PC-3 (cell line): ENCODE data around the gene KCNN2. TPM values are rescaled to one million over a fixed set of nuclear protein-coding genes. Genes with fewer than 3 reads are reported as not detected.

ENCODE experiments used
- ATAC-seq: fragments of 200-7000 bp; cut with Tn5 transposase; 2 replicates; pipeline ENCODE4 v1.9.1; 2020; ENCODE audit warnings: mild to moderate bottlenecking, moderate library complexity
- BruUV-seq: library from RNA; stranded (reverse); fragments of 400-500 nt; replicated peaks from 2 replicates; lab custom pipeline; 2021; lab: Mats Ljungman, UMichigan
- CTCF ChIA-PET: fragments of 300-600 bp; sonication (Branson Sonifier 250); formaldehyde crosslinking; loops from one replicate; lab custom pipeline; 2022; ENCODE audit warnings: antibody characterized with exemption; lab: Charles Lee
- POLR2A ChIA-PET: fragments of 300-600 bp; sonication (Branson Sonifier 250); formaldehyde crosslinking; loops from one replicate; lab custom pipeline; 2022; ENCODE audit warnings: antibody characterized with exemption; ENCODE audit not compliant: unreplicated experiment; lab: Charles Lee
- DNase-seq: peaks from one replicate; pipeline ENCODE4 v3.0.0-alpha.2; 2015
- H2AFZ ChIP-seq: fragments of 300-600 bp; sonication (generic); 2 replicates; pipeline ENCODE4 v1.6.0; 2016; ENCODE audit warnings: antibody characterized with exemption, low read length
- H3F3A ChIP-seq: fragments of 300-600 bp; sonication (generic); one replicate; pipeline ENCODE4 v1.6.0; 2017; ENCODE audit warnings: antibody characterized with exemption, low read length, control low read depth, mild to moderate bottlenecking; ENCODE audit not compliant: unreplicated experiment
- H3K27ac ChIP-seq: fragments of 300-600 bp; sonication (generic); 2 replicates; pipeline ENCODE4 v1.5.1; 2016; ENCODE audit warnings: mild to moderate bottlenecking, low read length
- H3K27me3 ChIP-seq: fragments of 300-600 bp; sonication (generic); 2 replicates; pipeline ENCODE4 v1.6.1; 2016; ENCODE audit warnings: low read length, mixed read lengths
- H3K36me3 ChIP-seq: fragments of 300-600 bp; sonication (generic); 2 replicates; pipeline ENCODE4 v1.6.1; 2016; ENCODE audit warnings: low read depth, mixed run types, low read length, mixed read lengths
- H3K4me1 ChIP-seq: fragments of 300-600 bp; sonication (generic); 2 replicates; pipeline ENCODE4 v1.5.1; 2016; ENCODE audit warnings: low read length; ENCODE audit not compliant: insufficient read depth
- H3K4me2 ChIP-seq: fragments of 300-600 bp; sonication (generic); 2 replicates; pipeline ENCODE4 v1.6.0; 2016; ENCODE audit warnings: low read length
- H3K4me3 ChIP-seq: fragments of 300-600 bp; sonication (generic); 2 replicates; pipeline ENCODE4 v1.5.1; 2016; ENCODE audit warnings: mild to moderate bottlenecking, low read length, mixed read lengths
- H3K79me2 ChIP-seq: fragments of 300-600 bp; sonication (generic); 2 replicates; pipeline ENCODE4 v1.6.1; 2017; ENCODE audit warnings: low read length, mixed read lengths
- H3K9ac ChIP-seq: fragments of 300-600 bp; sonication (generic); 2 replicates; pipeline ENCODE4 v1.6.0; 2016; ENCODE audit warnings: mild to moderate bottlenecking, low read length
- H3K9me2 ChIP-seq: fragments of 300-600 bp; sonication (generic); replicated peaks from 2 replicates; pipeline ENCODE4 v1.6.1; 2016; ENCODE audit warnings: mixed run types, low read length, mixed read lengths
- H3K9me3 ChIP-seq: fragments of 300-600 bp; sonication (generic); 2 replicates; pipeline ENCODE4 v1.6.1; 2016; ENCODE audit warnings: low read length, mixed read lengths
- H4K20me1 ChIP-seq: fragments of 300-600 bp; sonication (generic); 2 replicates; pipeline ENCODE4 v1.6.1; 2016; ENCODE audit warnings: low read length, mixed read lengths
- CTCF ChIP-seq: fragments of 300-600 bp; sonication (generic); conservative IDR thresholded peaks from 2 replicates; pipeline ENCODE4 v1.5.1; 2017; ENCODE audit warnings: antibody characterized with exemption, low read depth, mild to moderate bottlenecking, low read length
- EZH2 ChIP-seq: fragments of 300-600 bp; sonication (generic); IDR thresholded peaks from one replicate; pipeline ENCODE4 v1.6.1; 2017; ENCODE audit warnings: antibody characterized with exemption, mild to moderate bottlenecking, low read length; ENCODE audit not compliant: unreplicated experiment
- EZH2phosphoT487 ChIP-seq: fragments of 300-600 bp; sonication (generic); IDR thresholded peaks from 2 replicates; pipeline ENCODE4 v1.6.1; 2018; ENCODE audit warnings: mild to moderate bottlenecking, antibody characterized with exemption, low read length, borderline replicate concordance
- intact Hi-C: fragments of 100-400 bp; cut with micrococcal nuclease; formaldehyde crosslinking; loops from 2 replicates; pipeline ENCODE4 v1.9.0; 2023
- total RNA-seq: library from RNA; depleted of rRNA; stranded (reverse); fragments of >200 nt; gene quantifications from 2 replicates; pipeline ENCODE4 v1.2.3, GENCODE V29; 2014

The KCNN2 gene
- total RNA-seq, 1 experiment from 2014 or later, result 0.07 TPM

- POLR2A ChIA-PET, result no interaction called here
- ATAC-seq, result no peak
Measured at GRCh38 chr5:114415760-114416159, 53.9 kb downstream of the KCNN2 start.

GRCh38 chr5:114416254-114416653 lies 54.4 kb downstream of the KCNN2 start:
- peaks cover 34% of the 10 kb centered on the region for H3K4me1 ChIP-seq
- H3K36me3 ChIP-seq, result no peaks in the 10 kb centered on the region
- no peak for ATAC-seq
- no peak for DNase-seq
- H3K27ac ChIP-seq, result no peak overlapping the region
- no peaks in the 10 kb centered on the region for H3K27me3 ChIP-seq
- POLR2A ChIA-PET, result no interaction called here
- H3K4me2 ChIP-seq, result no peak overlapping the region
- H2AFZ ChIP-seq, result no peak overlapping the region
- no peaks in the 10 kb centered on the region for H4K20me1 ChIP-seq
- no peaks in the 10 kb centered on the region for H3K79me2 ChIP-seq
- TF ChIP-seq EZH2phosphoT487 (no peak), CTCF (no peak), EZH2 (no peak)
- BruUV-seq, result no TSS peak
- intact Hi-C loops, result no loop called here
- H3K9me2 ChIP-seq, result no peaks in the 10 kb centered on the region
- no peak overlapping the region for H3K4me3 ChIP-seq
- CTCF ChIA-PET, result no interaction called here
- no peak overlapping the region for H3K9ac ChIP-seq
- H3F3A ChIP-seq, result no peaks in the 10 kb centered on the region
- H3K9me3 ChIP-seq, result no peaks in the 10 kb centered on the region

More at GRCh38 chr5:114415760-114416159, 53.9 kb downstream of the KCNN2 start:
- no peak overlapping the region for H3K9ac ChIP-seq
- no peaks in the 10 kb centered on the region for H3K27me3 ChIP-seq
- H3K4me3 ChIP-seq, result no peak overlapping the region
- CTCF ChIA-PET, result no interaction called here
- no peak overlapping the region for H3K4me2 ChIP-seq
- no peaks in the 10 kb centered on the region for H3F3A ChIP-seq
- H4K20me1 ChIP-seq, result no peaks in the 10 kb centered on the region
- no peaks in the 10 kb centered on the region for H3K9me3 ChIP-seq
- DNase-seq, result no peak
- no peak overlapping the region for H3K27ac ChIP-seq
- intact Hi-C loops, result no loop called here
- no peak overlapping the region for H2AFZ ChIP-seq
- TF ChIP-seq EZH2, result no peak
- TF ChIP-seq EZH2phosphoT487, result no peak
- TF ChIP-seq CTCF, result no peak
- peaks cover 36% of the 10 kb centered on the region for H3K4me1 ChIP-seq
- BruUV-seq, result no TSS peak
- H3K36me3 ChIP-seq, result no peaks in the 10 kb centered on the region
- H3K9me2 ChIP-seq, result no peaks in the 10 kb centered on the region
- no peaks in the 10 kb centered on the region for H3K79me2 ChIP-seq

- DNase-seq, result no peak
- no TSS peak for BruUV-seq
- H4K20me1 ChIP-seq, result no peaks in the 10 kb centered on the region
- no peak overlapping the region for H3K4me3 ChIP-seq
- intact Hi-C loops, result no loop called here
- no peaks in the 10 kb centered on the region for H3K27me3 ChIP-seq
- no peak for ATAC-seq
- H2AFZ ChIP-seq, result no peak overlapping the region
- no peaks in the 10 kb centered on the region for H3K9me2 ChIP-seq
- H3K4me2 ChIP-seq, result no peak overlapping the region
- POLR2A ChIA-PET, result no interaction called here
- H3K27ac ChIP-seq, result no peak overlapping the region
- no peak for TF ChIP-seq EZH2
- TF ChIP-seq CTCF, result no peak
- TF ChIP-seq EZH2phosphoT487, result no peak
- CTCF ChIA-PET, result no interaction called here
- H3K36me3 ChIP-seq, result no peaks in the 10 kb centered on the region
- no peaks in the 10 kb centered on the region for H3K9me3 ChIP-seq
- no peaks in the 10 kb centered on the region for H3K79me2 ChIP-seq
- peaks cover 22% of the 10 kb centered on the region for H3K4me1 ChIP-seq
- H3F3A ChIP-seq, result no peaks in the 10 kb centered on the region
- no peak overlapping the region for H3K9ac ChIP-seq
Measured at GRCh38 chr5:114417519-114417918, 55.6 kb downstream of the KCNN2 start.
